NCI-H82 treated with DMSO at 0.1 percent for 48 hours (cell line): ENCODE results near the gene AGMO.

Experiments used
- DNase-seq: peaks from one replicate; lab custom pipeline; 2025; ENCODE audit not compliant: unreplicated experiment; lab: John Stamatoyannopoulos, UW

AGMO gene

GRCh38 chr7:15402436-15403136, 159.2 kb downstream of the AGMO start:
- no peak for DNase-seq

GRCh38 chr7:15400440-15400839, 161.4 kb downstream of the AGMO start:
- DNase-seq, result no peak

- no peak for DNase-seq
Measured at GRCh38 chr7:15399441-15399840, 162.4 kb downstream of the AGMO start.

- no peak for DNase-seq
Measured at GRCh38 chr7:15397922-15398760, 163.7 kb downstream of the AGMO start.

- no peak for DNase-seq
Measured at GRCh38 chr7:15397159-15397550, 164.7 kb downstream of the AGMO start.

- no peak for DNase-seq
Measured at GRCh38 chr7:15396210-15397158, 165.3 kb downstream of the AGMO start.

- no peak for DNase-seq
Measured at GRCh38 chr7:15389073-15389472, 172.7 kb downstream of the AGMO start.

- DNase-seq, result no peak
Measured at GRCh38 chr7:15378494-15379145, 183.2 kb downstream of the AGMO start.

- DNase-seq, result no peak
Measured at GRCh38 chr7:15376600-15376999, 185.2 kb downstream of the AGMO start.

- DNase-seq, result no peak
Measured at GRCh38 chr7:15370441-15370840, 191.4 kb downstream of the AGMO start.

- DNase-seq, result peak; percentile 45
Measured at GRCh38 chr7:15368653-15369052, 193.2 kb downstream of the AGMO start.

- no peak for DNase-seq
Measured at GRCh38 chr7:15367897-15368296, 193.9 kb downstream of the AGMO start.

GRCh38 chr7:15358112-15358511, 203.7 kb downstream of the AGMO start:
- no peak for DNase-seq

- DNase-seq, result no peak
Measured at GRCh38 chr7:15352421-15353206, 209.2 kb downstream of the AGMO start.

- no peak for DNase-seq
Measured at GRCh38 chr7:15345216-15345615, 216.6 kb downstream of the AGMO start.

GRCh38 chr7:15341817-15342216, 220.0 kb downstream of the AGMO start:
- DNase-seq, result no peak

- no peak for DNase-seq
Measured at GRCh38 chr7:15336146-15336545, 225.7 kb downstream of the AGMO start.

GRCh38 chr7:15335390-15335789, 226.4 kb downstream of the AGMO start:
- no peak for DNase-seq

GRCh38 chr7:15334536-15335263, 227.1 kb downstream of the AGMO start:
- DNase-seq, result no peak
